GM23338 (cell line): ENCODE measurements around the gene ZNF92. TPM values are rescaled to one million over a fixed set of nuclear protein-coding genes. Genes with fewer than 3 reads are reported as not detected.

Experiments used
- ATAC-seq: fragments of 200-7000 bp; cut with Tn5 transposase; 3 replicates; pipeline ENCODE4 v1.9.1; 2020
- DNase-seq: peaks from one replicate; pipeline ENCODE4 v3.0.0-alpha.2; 2015; ENCODE audit warnings: low spot score
- H2AFZ ChIP-seq: fragments of 200-600 bp; sonication (generic); 2 replicates; pipeline ENCODE4 v1.8.0; 2016; ENCODE audit warnings: antibody characterized with exemption, mild to moderate bottlenecking, moderate library complexity
- H3F3A ChIP-seq: fragments of 200-600 bp; sonication (generic); replicated peaks from 2 replicates; pipeline ENCODE4 v1.8.0; 2017; ENCODE audit warnings: antibody characterized with exemption, mixed run types, low read depth
- H3K27ac ChIP-seq: fragments of 200-600 bp; sonication (generic); 2 replicates; pipeline ENCODE4 v1.6.1; 2016; ENCODE audit warnings: low read depth
- H3K27me3 ChIP-seq: fragments of 200-600 bp; sonication (generic); 2 replicates; pipeline ENCODE4 v1.8.0; 2016; ENCODE audit warnings: mild to moderate bottlenecking, mixed run types, moderate library complexity; ENCODE audit not compliant: insufficient read depth
- H3K36me3 ChIP-seq: fragments of 200-600 bp; sonication (generic); 2 replicates; pipeline ENCODE4 v1.8.0; 2016; ENCODE audit warnings: mild to moderate bottlenecking; ENCODE audit not compliant: insufficient read depth
- H3K4me1 ChIP-seq: fragments of 200-600 bp; sonication (generic); 2 replicates; pipeline ENCODE4 v1.8.0; 2016; ENCODE audit warnings: mild to moderate bottlenecking, moderate library complexity; ENCODE audit not compliant: insufficient read depth
- H3K4me2 ChIP-seq: fragments of 200-600 bp; sonication (generic); 2 replicates; pipeline ENCODE4 v1.7.1; 2017; ENCODE audit warnings: mixed run types
- H3K4me3 ChIP-seq: fragments of 200-600 bp; sonication (generic); 2 replicates; pipeline ENCODE4 v1.6.1; 2016; ENCODE audit warnings: mixed run types
- H3K79me2 ChIP-seq: fragments of 200-600 bp; sonication (generic); replicated peaks from 2 replicates; pipeline ENCODE4 v1.8.0; 2017; ENCODE audit warnings: mild to moderate bottlenecking; ENCODE audit not compliant: insufficient read depth
- H3K9me2 ChIP-seq: fragments of 200-600 bp; sonication (generic); 2 replicates; pipeline ENCODE4 v1.8.0; 2017; ENCODE audit not compliant: insufficient read depth
- H4K20me1 ChIP-seq: fragments of 200-600 bp; sonication (generic); replicated peaks from 2 replicates; pipeline ENCODE4 v1.8.0; 2017; ENCODE audit warnings: mild to moderate bottlenecking; ENCODE audit not compliant: insufficient read depth
- H3K27ac Mint-ChIP-seq: 2 replicates; pipeline ENCODE4 v1.8.0; 2020; ENCODE audit warnings: inconsistent platforms, mild to moderate bottlenecking, moderate library complexity, mixed read lengths
- H3K27me3 Mint-ChIP-seq: 3 replicates; pipeline ENCODE4 v1.8.0; 2022; ENCODE audit warnings: low read depth, mild to moderate bottlenecking, moderate library complexity, mixed read lengths, inconsistent platforms; ENCODE audit not compliant: insufficient read depth, poor library complexity
- H3K36me3 Mint-ChIP-seq: 3 replicates; pipeline ENCODE4 v1.8.0; 2021; ENCODE audit warnings: low read depth, mild to moderate bottlenecking, inconsistent platforms, moderate library complexity, mixed read lengths
- H3K4me1 Mint-ChIP-seq: 3 replicates; pipeline ENCODE4 v1.8.0; 2020; ENCODE audit warnings: mild to moderate bottlenecking, inconsistent platforms, mixed read lengths
- H3K4me3 Mint-ChIP-seq: 3 replicates; pipeline ENCODE4 v1.8.0; 2021; ENCODE audit warnings: moderate library complexity, mild to moderate bottlenecking, inconsistent platforms, mixed read lengths
- H3K9me3 Mint-ChIP-seq: 3 replicates; pipeline ENCODE4 v1.8.0; 2020; ENCODE audit warnings: moderate library complexity, mild to moderate bottlenecking, inconsistent platforms, mixed read lengths
- CREB1 ChIP-seq: fragments of 250-450 bp; sonication (Bioruptor Pico); IDR thresholded peaks from 2 replicates; pipeline ENCODE4 v1.5.0; 2020; ENCODE audit warnings: low read depth, mild to moderate bottlenecking, moderate library complexity
- CTCF ChIP-seq, 2 experiments: fragments of 200-600 bp in 1 of 2; sonication (generic) in 1 of 2; conservative IDR thresholded peaks; 2 replicates each; pipeline versions ENCODE4 v1.5.1 to v1.6.1; 2016 to 2017; ENCODE audit warnings: antibody characterized with exemption in 2 of 2, low read depth in 2 of 2, mild to moderate bottlenecking in 2 of 2, moderate library complexity in 1 of 2
- EZH2phosphoT487 ChIP-seq: fragments of 200-600 bp; sonication (generic); IDR thresholded peaks from one replicate; pipeline ENCODE4 v1.8.1; 2018; ENCODE audit warnings: antibody characterized with exemption; ENCODE audit not compliant: unreplicated experiment
- JUNB ChIP-seq: IDR thresholded peaks from one replicate; pipeline ENCODE4 v1.6.1; 2016; ENCODE audit warnings: antibody characterized with exemption; ENCODE audit not compliant: unreplicated experiment
- NANOG ChIP-seq: IDR thresholded peaks from 2 replicates; pipeline ENCODE4 v1.6.1; 2016; ENCODE audit warnings: antibody characterized with exemption, borderline replicate concordance
- POLR2AphosphoS5 ChIP-seq: IDR thresholded peaks from 2 replicates; pipeline ENCODE4 v1.6.1; 2016; ENCODE audit warnings: antibody characterized with exemption, low read depth
- ZNF331 ChIP-seq: fragments of 250-450 bp; sonication (Bioruptor Pico); IDR thresholded peaks from 2 replicates; pipeline ENCODE4 v1.5.0; 2020; ENCODE audit warnings: low read depth, mild to moderate bottlenecking, moderate library complexity
- ZNF462 ChIP-seq: fragments of 250-450 bp; sonication (Bioruptor Pico); IDR thresholded peaks from 2 replicates; pipeline ENCODE4 v1.5.0; 2020; ENCODE audit warnings: mild to moderate bottlenecking, moderate library complexity
- polyA plus RNA-seq: library from polyadenylated mRNA; unstranded; fragments of >200 nt; fragmentation: Nextera tagmentation; extraction: Ambion mirVana; gene quantifications from 2 replicates; pipeline ENCODE4 v1.2.1, GENCODE V29; 2016
- total RNA-seq: library from RNA; depleted of rRNA; stranded (reverse); fragments of >200 nt; shearing (Covaris generic); gene quantifications from 2 replicates; pipeline ENCODE4 v1.2.3, GENCODE V29; 2014

ZNF92 gene
- total and polyA plus RNA-seq, 2 experiments from 2014 or later, result 25.3 to 56.3 TPM

GRCh38 chr7:65390588-65390987 lies 16.9 kb downstream of the ZNF92 start:
- Histone ChIP-seq H3K27ac (peak overlapping the region; percentile 5; the same call in 1 of the 2 replicates), H3K79me2 (peaks cover 96% of the 10 kb centered on the region), H3K4me1 (no peaks in the 10 kb centered on the region), H4K20me1 (peaks cover 35% of the 10 kb centered on the region), H3F3A (no peaks in the 10 kb centered on the region), H2AFZ (no peak overlapping the region), H3K4me2 (no peak overlapping the region), H3K9me2 (no peaks in the 10 kb centered on the region), H3K27me3 (no peaks in the 10 kb centered on the region), H3K36me3 (peaks cover 20% of the 10 kb centered on the region), H3K4me3 (no peak overlapping the region)
- H3K4me1 Mint-ChIP-seq, result no peaks in the 10 kb centered on the region
- H3K4me3 Mint-ChIP-seq, result no peak overlapping the region
- TF ChIP-seq POLR2AphosphoS5, result no peak
- TF ChIP-seq JUNB, result no peak
- no peak for TF ChIP-seq CREB1 (CRISPR knock-in tag)
- TF ChIP-seq NANOG, result no peak
- no peak for TF ChIP-seq ZNF331 (CRISPR knock-in tag)
- no peak for TF ChIP-seq ZNF462 (CRISPR knock-in tag)
- TF ChIP-seq CTCF (conservative IDR thresholded peaks at IDR 0.05; ENCODE audit: low read depth in 2 of 2), result no peak
- TF ChIP-seq EZH2phosphoT487, result no peak
- H3K9me3 Mint-ChIP-seq, result no peaks in the 10 kb centered on the region
- H3K27me3 Mint-ChIP-seq, result no peaks in the 10 kb centered on the region
- no peak overlapping the region for H3K27ac Mint-ChIP-seq
- H3K36me3 Mint-ChIP-seq, result peaks cover 46% of the 10 kb centered on the region; the same call in 2 of the 3 replicates
- DNase-seq (no peak), ATAC-seq (no peak)
